Large intestine (tissue), 3 donors: ENCODE results near the gene MAP4. TPM values are rescaled to one million over a fixed set of nuclear protein-coding genes. Genes with fewer than 3 reads are reported as not detected.

Experiments
- DNase-seq, 2 donors: peaks; one replicate each; pipeline versions ENCODE4 v3.0.0 to v3.0.0-alpha.2; 2013
- H3K27ac ChIP-seq: one replicate; pipeline ENCODE4 v1.5.1; 2013; ENCODE audit warnings: low read length
- H3K27me3 ChIP-seq: 2 replicates; pipeline ENCODE4 v1.6.1; 2013; ENCODE audit warnings: low read length; ENCODE audit not compliant: control insufficient read depth, insufficient read depth
- H3K36me3 ChIP-seq: 2 replicates; pipeline ENCODE4 v1.6.1; 2013; ENCODE audit warnings: low read length; ENCODE audit not compliant: control insufficient read depth, insufficient read depth
- H3K4me1 ChIP-seq: one replicate; pipeline ENCODE4 v1.6.1; 2013; ENCODE audit warnings: low read length; ENCODE audit not compliant: control insufficient read depth, insufficient read depth
- H3K4me3 ChIP-seq: one replicate; pipeline ENCODE4 v1.5.1; 2013; ENCODE audit warnings: low read length
- H3K9me3 ChIP-seq: one replicate; pipeline ENCODE4 v1.6.1; 2013; ENCODE audit warnings: mild to moderate bottlenecking, low read depth, low read length, moderate library complexity; ENCODE audit not compliant: control insufficient read depth
- WGBS: methylation state at CpG from one replicate; pipeline ENCODE4 v1.1.5; 2013; ENCODE audit warnings: low lambda C conversion rate; ENCODE audit not compliant: insufficient coverage; 5-methylcytosine and 5-hydroxymethylcytosine counted together
- polyA plus RNA-seq: library from polyadenylated mRNA; unstranded; fragments of 120-200 nt; gene quantifications from one replicate; pipeline ENCODE4 v1.2.1, GENCODE V29; 2013

The MAP4 gene
- polyA plus RNA-seq, 1 donor: 96.4 TPM

DNA sequence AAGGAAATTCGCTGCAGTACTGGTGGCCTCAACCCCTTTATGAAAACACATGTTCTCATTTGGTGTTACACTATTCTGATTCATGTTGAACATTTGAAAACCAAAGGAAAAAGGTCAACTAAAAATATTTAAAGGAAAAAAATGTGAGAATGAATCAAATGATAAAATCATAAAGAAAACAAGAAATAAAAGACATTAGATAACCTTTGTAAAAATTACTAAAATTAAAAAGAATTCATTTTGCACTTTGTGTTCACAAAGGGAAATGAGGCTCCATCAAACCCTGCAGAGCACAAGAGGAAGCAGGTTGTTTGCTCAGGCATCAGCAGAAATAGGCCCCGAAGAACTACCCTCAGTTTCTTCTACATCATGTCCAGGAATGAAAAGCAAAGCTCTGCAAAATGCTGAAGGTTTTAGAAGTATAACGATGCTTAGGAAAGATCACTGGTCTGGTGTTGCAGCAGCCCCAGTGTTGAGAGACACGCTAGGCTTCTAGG is 41.2 kb downstream of the MAP4 start:
- no peaks in the 10 kb centered on the region for H3K27me3 ChIP-seq
- no peak overlapping the region for H3K27ac ChIP-seq
- 95% methylated on average over 3 of the region's 4 CpGs for WGBS
- no peak overlapping the region for H3K4me3 ChIP-seq
- H3K4me1 ChIP-seq: no peaks in the 10 kb centered on the region
- H3K9me3 ChIP-seq: no peaks in the 10 kb centered on the region
- DNase-seq: no peak
- H3K36me3 ChIP-seq: peaks cover 4% of the 10 kb centered on the region

DNA sequence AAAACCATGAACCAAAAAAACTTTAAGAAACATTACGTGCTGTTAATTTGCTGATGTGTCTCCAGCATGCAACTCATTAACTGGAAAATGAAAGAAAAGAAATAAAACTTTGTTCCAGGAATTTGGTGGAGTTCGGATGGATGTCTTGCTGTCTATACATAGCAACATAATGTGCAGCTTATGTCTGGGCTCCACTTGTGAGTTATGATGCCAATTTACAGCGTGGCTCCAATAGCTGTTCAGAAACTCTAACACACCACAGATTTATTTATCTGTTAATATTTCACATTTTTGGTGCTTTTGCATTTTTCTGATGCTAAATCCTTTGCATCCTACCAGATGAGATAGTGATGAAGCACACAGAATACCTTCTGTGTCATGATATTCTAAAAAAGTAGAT is 45.1 kb downstream of the MAP4 start:
- Histone ChIP-seq H3K4me1 (no peaks in the 10 kb centered on the region), H3K9me3 (no peaks in the 10 kb centered on the region), H3K36me3 (peaks cover under 1% of the 10 kb centered on the region), H3K27me3 (no peaks in the 10 kb centered on the region), H3K27ac (no peak overlapping the region), H3K4me3 (no peak overlapping the region)
- 90% methylated on average over 2 of the region's 3 CpGs for WGBS
- no peak for DNase-seq

DNA sequence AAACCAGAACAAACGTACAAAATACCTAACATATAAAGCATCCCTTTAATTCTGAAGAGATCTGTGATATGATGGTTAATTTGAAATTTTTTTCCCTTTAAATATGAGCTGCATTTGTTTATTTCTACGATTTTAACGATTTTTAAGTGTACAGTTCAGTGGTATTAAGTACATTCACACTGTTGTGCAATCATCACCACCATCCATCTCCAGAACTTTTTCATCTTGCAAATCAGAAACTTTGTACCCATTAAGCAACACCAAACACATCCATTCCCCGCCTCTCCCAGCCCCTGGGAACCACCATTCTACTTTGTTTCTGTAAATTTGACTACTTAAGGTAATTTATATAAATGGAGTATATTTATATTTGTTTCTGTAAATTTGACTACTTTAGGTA is 51.5 kb downstream of the MAP4 start:
- Histone ChIP-seq H3K4me1 (no peaks in the 10 kb centered on the region), H3K9me3 (no peaks in the 10 kb centered on the region), H3K27ac (no peak overlapping the region), H3K4me3 (no peak overlapping the region), H3K27me3 (no peaks in the 10 kb centered on the region), H3K36me3 (no peaks in the 10 kb centered on the region)
- no peak for DNase-seq
- whole genome bisulfite sequencing: no CpG with 5 or more reads among the region's 4 CpGs

DNA sequence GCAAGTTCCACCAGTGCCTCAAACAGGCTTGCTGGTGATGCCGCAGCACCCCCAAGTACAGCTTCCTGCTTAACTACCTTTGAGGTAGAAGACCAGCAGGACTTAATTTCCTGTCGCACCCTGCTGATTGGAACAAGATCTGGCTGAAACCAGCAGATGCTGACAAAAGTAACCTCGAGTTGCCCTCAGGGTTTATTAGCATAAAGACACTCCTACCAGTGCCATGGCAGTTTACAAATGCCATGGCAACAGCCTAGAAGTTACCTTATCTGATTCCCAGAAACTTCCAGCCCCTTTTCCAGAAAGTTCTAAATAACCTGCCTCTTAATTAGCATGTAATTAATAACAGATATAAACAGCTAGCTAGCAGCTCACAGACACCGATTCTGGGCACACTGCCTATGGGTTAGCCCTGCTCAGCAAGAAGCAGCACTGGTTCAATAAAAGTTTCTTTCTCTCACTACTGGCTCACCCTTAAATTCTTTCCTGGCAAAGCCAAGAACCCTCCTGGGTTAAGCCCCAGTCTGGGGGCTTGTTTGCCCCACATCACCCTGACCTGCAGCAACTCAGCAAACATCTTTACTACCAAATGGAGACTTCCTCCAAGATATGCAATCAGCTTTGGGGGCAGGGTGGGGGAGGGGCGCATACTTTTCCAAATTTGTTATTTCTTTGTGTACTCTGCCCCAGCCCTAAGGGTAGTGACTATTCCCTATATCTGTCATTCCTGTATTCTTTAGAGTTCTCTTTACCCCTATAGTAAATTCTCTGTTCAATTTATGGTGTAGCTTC is 54.2 kb downstream of the MAP4 start:
- Histone ChIP-seq H3K36me3 (no peaks in the 10 kb centered on the region), H3K4me1 (no peaks in the 10 kb centered on the region), H3K27ac (no peak overlapping the region), H3K9me3 (no peaks in the 10 kb centered on the region), H3K27me3 (no peaks in the 10 kb centered on the region), H3K4me3 (no peak overlapping the region)
- WGBS: no CpG with 5 or more reads among the region's 5 CpGs
- peak in 1 of 2 donors; percentile 5 for DNase-seq

DNA sequence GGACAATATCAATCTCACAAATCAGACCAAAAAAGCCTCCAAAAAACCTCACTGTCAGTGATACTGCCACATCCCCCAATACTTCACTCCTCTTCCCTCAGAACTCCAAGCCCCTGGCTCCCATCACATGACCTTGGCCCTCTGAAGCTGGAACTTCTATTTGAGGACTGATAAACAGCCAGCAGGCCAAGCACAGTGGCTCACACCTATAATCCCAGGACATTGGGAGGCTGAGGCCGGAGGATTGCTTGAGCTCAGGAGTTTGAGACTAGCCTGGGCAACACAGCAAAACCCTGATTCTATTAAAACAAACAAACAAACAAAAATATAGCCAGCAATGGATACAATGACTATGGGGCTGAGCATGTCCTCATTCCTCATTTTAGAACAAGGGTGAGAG is 55.2 kb downstream of the MAP4 start:
- Histone ChIP-seq H3K4me1 (no peaks in the 10 kb centered on the region), H3K27ac (no peak overlapping the region), H3K27me3 (no peaks in the 10 kb centered on the region), H3K4me3 (no peak overlapping the region), H3K36me3 (no peaks in the 10 kb centered on the region), H3K9me3 (no peaks in the 10 kb centered on the region)
- no peak for DNase-seq
- WGBS: no CpG with 5 or more reads among the region's 1 CpG

DNA sequence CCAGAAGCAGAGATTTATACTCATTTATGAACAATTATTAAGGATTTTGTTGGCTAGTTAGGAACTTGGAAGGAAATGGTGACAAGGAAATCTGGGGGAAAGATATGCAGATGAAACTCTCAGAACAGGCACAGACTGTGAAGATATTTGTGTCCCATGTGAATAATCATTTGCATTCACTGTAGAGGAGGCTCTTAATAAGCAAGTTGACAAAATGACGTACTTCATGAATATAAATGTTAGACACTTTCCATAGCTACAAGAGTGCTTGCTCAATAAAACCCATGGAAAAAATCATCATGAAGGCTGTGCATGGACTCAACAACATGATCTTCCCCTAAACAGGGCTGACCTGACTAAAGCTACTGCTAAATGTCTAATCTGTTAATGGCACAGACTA is 59.7 kb downstream of the MAP4 start:
- Histone ChIP-seq H3K27ac (no peak overlapping the region), H3K36me3 (no peaks in the 10 kb centered on the region), H3K9me3 (no peaks in the 10 kb centered on the region), H3K4me3 (no peak overlapping the region), H3K4me1 (no peaks in the 10 kb centered on the region), H3K27me3 (no peaks in the 10 kb centered on the region)
- DNase-seq: no peak
- no CpG with 5 or more reads among the region's 1 CpG for WGBS

DNA sequence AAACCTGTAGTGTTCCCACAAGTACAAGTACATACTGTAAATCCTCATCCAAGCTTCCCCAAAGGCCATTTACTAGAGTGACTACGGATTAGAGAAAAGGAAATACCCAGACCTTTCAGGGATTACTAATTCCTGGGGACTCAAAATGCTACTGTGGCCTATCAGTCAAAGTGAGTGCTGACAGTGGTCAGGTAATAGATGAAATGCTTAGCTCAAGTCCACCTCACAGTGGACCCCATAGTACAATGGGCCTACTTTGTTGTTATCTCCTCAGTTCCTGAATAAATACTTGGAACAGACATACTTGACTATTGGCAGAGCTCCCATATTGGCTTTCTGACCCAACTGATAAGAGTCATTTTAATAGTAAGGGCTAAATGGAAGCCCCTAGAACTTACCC is 61.6 kb downstream of the MAP4 start:
- no CpG with 5 or more reads among the region's 1 CpG for WGBS
- DNase-seq: no peak
- no peaks in the 10 kb centered on the region for H3K36me3 ChIP-seq
- peaks cover 3% of the 10 kb centered on the region for H3K9me3 ChIP-seq
- no peak overlapping the region for H3K4me3 ChIP-seq
- H3K4me1 ChIP-seq: peaks cover 3% of the 10 kb centered on the region
- no peaks in the 10 kb centered on the region for H3K27me3 ChIP-seq
- H3K27ac ChIP-seq: no peak overlapping the region

DNA sequence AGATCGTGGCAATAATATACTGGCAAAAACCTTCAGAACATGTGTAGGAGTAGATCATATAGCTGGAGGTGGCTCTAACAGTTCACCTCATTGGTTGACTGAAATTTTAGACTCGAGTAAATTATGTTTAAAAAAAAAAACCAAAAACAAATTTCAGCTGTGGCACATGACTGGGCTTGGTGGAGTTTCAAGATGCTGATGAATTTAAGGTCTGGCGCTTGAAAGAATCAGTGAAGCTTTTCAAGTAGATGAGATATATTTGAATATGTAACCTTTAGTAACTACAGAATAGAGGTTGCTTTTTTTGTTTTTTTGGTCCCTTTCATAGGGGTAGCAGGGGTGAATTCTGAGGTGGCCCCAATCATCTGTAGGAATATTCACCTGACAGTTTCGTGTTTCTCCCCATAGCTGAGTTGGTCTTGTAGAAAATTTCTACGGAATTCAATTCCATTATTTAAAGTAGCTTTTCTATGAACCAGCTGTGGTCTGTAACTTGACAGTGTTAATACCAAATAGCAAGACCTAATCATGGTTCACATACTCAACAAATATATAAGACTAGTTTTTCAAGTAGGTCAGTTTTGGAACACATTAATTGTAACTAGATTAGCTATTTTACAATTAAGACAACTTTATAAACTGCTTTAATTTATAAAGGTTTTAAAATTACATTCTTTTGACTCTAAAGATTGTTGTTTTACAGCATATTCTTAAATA is 65.6 kb downstream of the MAP4 start:
- H3K4me1 ChIP-seq: peaks cover 3% of the 10 kb centered on the region
- H3K9me3 ChIP-seq: peaks cover 3% of the 10 kb centered on the region
- no peaks in the 10 kb centered on the region for H3K36me3 ChIP-seq
- DNase-seq: no peak
- no peak overlapping the region for H3K27ac ChIP-seq
- no CpG with 5 or more reads among the region's 5 CpGs for WGBS
- H3K4me3 ChIP-seq: no peak overlapping the region
- H3K27me3 ChIP-seq: no peaks in the 10 kb centered on the region

DNA sequence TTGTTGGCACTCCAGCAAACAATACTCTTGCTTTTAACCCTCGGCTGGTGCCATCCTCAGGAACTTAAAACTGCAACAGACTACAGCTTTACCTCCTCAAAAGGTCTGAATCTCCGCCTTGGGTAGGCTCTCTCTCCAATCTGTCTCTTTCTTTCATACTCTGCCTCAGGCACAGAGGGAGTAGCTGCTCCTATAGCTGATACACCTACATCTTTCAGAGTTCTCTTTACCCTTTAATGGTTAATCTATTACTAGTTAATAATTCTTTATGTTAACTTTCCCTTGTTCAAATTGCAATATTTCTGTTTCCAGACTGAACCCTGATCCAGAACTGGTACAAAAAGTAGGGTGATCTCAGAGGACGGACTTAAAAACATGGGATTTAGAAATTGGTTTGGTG is 66.2 kb downstream of the MAP4 start:
- Histone ChIP-seq H3K9me3 (peaks cover 3% of the 10 kb centered on the region), H3K36me3 (no peaks in the 10 kb centered on the region), H3K27ac (no peak overlapping the region), H3K4me3 (no peak overlapping the region), H3K27me3 (no peaks in the 10 kb centered on the region), H3K4me1 (peaks cover 3% of the 10 kb centered on the region)
- DNase-seq: peak in 1 of 2 donors; percentile 21
- no CpG with 5 or more reads among the region's 3 CpGs for WGBS

DNA sequence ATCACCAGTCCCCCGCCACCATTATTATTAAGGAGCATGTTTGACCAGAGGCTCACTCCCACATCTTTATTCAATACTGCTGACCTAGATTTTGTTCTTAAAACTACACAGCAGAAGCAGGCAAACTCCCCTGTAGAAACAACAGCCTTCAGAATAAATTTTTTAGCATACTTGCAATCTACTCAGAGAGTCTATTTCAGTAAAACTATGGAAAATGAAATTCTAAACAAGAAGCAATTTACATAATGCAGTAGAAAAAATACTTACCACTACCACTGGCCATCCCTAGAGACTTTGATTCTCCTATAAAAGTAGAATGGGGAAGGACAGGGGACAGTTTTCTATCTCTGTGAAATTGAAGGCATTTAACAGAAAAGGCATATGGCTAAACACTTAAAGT is 76.0 kb downstream of the MAP4 start:
- H3K9me3 ChIP-seq: no peaks in the 10 kb centered on the region
- H3K36me3 ChIP-seq: no peaks in the 10 kb centered on the region
- no CpG with 5 or more reads among the region's 1 CpG for WGBS

More for the DNA sequence above, 76.0 kb downstream of the MAP4 start:
- H3K4me3 ChIP-seq: no peak overlapping the region
- H3K27ac ChIP-seq: no peak overlapping the region
- DNase-seq: no peak
- no peaks in the 10 kb centered on the region for H3K27me3 ChIP-seq
- H3K4me1 ChIP-seq: no peaks in the 10 kb centered on the region
